T-helper 2 cell treated with Interferon-gamma antibody and Interleukin-4, amounts not matched to agents 5 μg/mL and 100 μg/mL, for 36 hours (primary cell): Measurements from ENCODE around the gene CYP27B1.
"Not testable (repeated sequence)": the region's sequence is repeated elsewhere in the genome, so short reads cannot be mapped to it uniquely, and the experiment has no call there.

Experiments
- DNase-seq: peaks from one replicate; pipeline ENCODE4 v3.0.0; 2021; ENCODE audit warnings: low spot score
- H3K27ac Mint-ChIP-seq: one replicate; pipeline ENCODE4 v1.8.0; 2021; ENCODE audit warnings: mild to moderate bottlenecking, mixed read lengths
- H3K27me3 Mint-ChIP-seq: one replicate; pipeline ENCODE4 v1.8.0; 2021; ENCODE audit warnings: low read depth, mixed read lengths
- H3K36me3 Mint-ChIP-seq: one replicate; pipeline ENCODE4 v1.8.0; 2021; ENCODE audit warnings: low read depth, mixed read lengths
- H3K4me1 Mint-ChIP-seq: one replicate; pipeline ENCODE4 v1.8.0; 2021; ENCODE audit warnings: low read depth, mixed read lengths
- H3K4me3 Mint-ChIP-seq: one replicate; pipeline ENCODE4 v1.8.0; 2022; ENCODE audit warnings: mild to moderate bottlenecking, moderate library complexity, mixed read lengths
- H3K9me3 Mint-ChIP-seq: one replicate; pipeline ENCODE4 v1.8.0; 2021; ENCODE audit warnings: mixed read lengths

CYP27B1 gene

GRCh38 chr12:57779736-57780135 is 12.9 kb upstream of the CYP27B1 start:
- DNase-seq = no peak
- Mint-ChIP-seq H3K4me3 (no peak overlapping the region), H3K27ac (no peak overlapping the region), H3K27me3 (no peaks in the 10 kb centered on the region), H3K4me1 (peaks cover 18% of the 10 kb centered on the region), H3K36me3 (peaks cover 13% of the 10 kb centered on the region), H3K9me3 (no peaks in the 10 kb centered on the region)

GRCh38 chr12:57777911-57778310 is 11.0 kb upstream of the CYP27B1 start:
- Mint-ChIP-seq H3K27me3 (no peaks in the 10 kb centered on the region), H3K27ac (no peak overlapping the region), H3K4me1 (peaks cover 18% of the 10 kb centered on the region), H3K4me3 (no peak overlapping the region), H3K9me3 (no peaks in the 10 kb centered on the region), H3K36me3 (peaks cover 10% of the 10 kb centered on the region)
- DNase-seq = no peak

- Mint-ChIP-seq H3K36me3 (peaks cover 5% of the 10 kb centered on the region), H3K27me3 (no peaks in the 10 kb centered on the region), H3K9me3 (no peaks in the 10 kb centered on the region), H3K4me3 (no peak overlapping the region), H3K4me1 (peaks cover 18% of the 10 kb centered on the region), H3K27ac (no peak overlapping the region)
- DNase-seq = no peak
Observed at GRCh38 chr12:57777367-57777766, 10.5 kb upstream of the CYP27B1 start.

- DNase-seq = no peak
- H3K9me3 Mint-ChIP-seq = no peaks in the 10 kb centered on the region
- peaks cover 5% of the 10 kb centered on the region for H3K36me3 Mint-ChIP-seq
- H3K4me3 Mint-ChIP-seq = no peak overlapping the region
- H3K27ac Mint-ChIP-seq = no peak overlapping the region
- no peaks in the 10 kb centered on the region for H3K27me3 Mint-ChIP-seq
- peaks cover 15% of the 10 kb centered on the region for H3K4me1 Mint-ChIP-seq
Observed at GRCh38 chr12:57776247-57776587, 9.3 kb upstream of the CYP27B1 start.

GRCh38 chr12:57775563-57776246 is 8.8 kb upstream of the CYP27B1 start:
- Mint-ChIP-seq H3K4me1 (peaks cover 15% of the 10 kb centered on the region), H3K9me3 (no peaks in the 10 kb centered on the region), H3K27me3 (no peaks in the 10 kb centered on the region), H3K4me3 (no peak overlapping the region), H3K27ac (no peak overlapping the region), H3K36me3 (peaks cover 5% of the 10 kb centered on the region)
- no peak for DNase-seq

- no peak overlapping the region for H3K4me3 Mint-ChIP-seq
- peaks cover 19% of the 10 kb centered on the region for H3K4me1 Mint-ChIP-seq
- H3K9me3 Mint-ChIP-seq = no peaks in the 10 kb centered on the region
- no peak overlapping the region for H3K27ac Mint-ChIP-seq
- DNase-seq = no peak
- H3K27me3 Mint-ChIP-seq = no peaks in the 10 kb centered on the region
- peaks cover 9% of the 10 kb centered on the region for H3K36me3 Mint-ChIP-seq
Observed at GRCh38 chr12:57775044-57775443, 8.2 kb upstream of the CYP27B1 start.

GRCh38 chr12:57774634-57775033 is 7.8 kb upstream of the CYP27B1 start:
- not testable (repeated sequence) for H3K27me3 Mint-ChIP-seq, DNase-seq, H3K9me3 Mint-ChIP-seq, H3K4me3 Mint-ChIP-seq, H3K27ac Mint-ChIP-seq
- H3K36me3 Mint-ChIP-seq = peaks cover 13% of the 10 kb centered on the region
- peaks cover 20% of the 10 kb centered on the region for H3K4me1 Mint-ChIP-seq

- Mint-ChIP-seq H3K4me1 (peaks cover 20% of the 10 kb centered on the region), H3K36me3 (peaks cover 17% of the 10 kb centered on the region), H3K27me3 (no peaks in the 10 kb centered on the region), H3K27ac (peak within 1 kb of the TSS; percentile 99), H3K4me3 (peak within 1 kb of the TSS; percentile 99), H3K9me3 (no peaks in the 10 kb centered on the region)
- no peak for DNase-seq
Observed at GRCh38 chr12:57772429-57773322, 5.8 kb upstream of the CYP27B1 start, which contains the start of gene EEF1AKMT3. TSS of gene EEF1AKMT3 (plus strand) at chr12:57772614. CDS start at chr12:57772725, 111 bp downstream.

- Mint-ChIP-seq H3K36me3 (peaks cover 17% of the 10 kb centered on the region), H3K27me3 (peaks cover 2% of the 10 kb centered on the region), H3K4me1 (peaks cover 20% of the 10 kb centered on the region), H3K4me3 (peak within 1 kb of the TSS; percentile 99), H3K9me3 (no peaks in the 10 kb centered on the region), H3K27ac (peak within 1 kb of the TSS; percentile 99)
- peak; percentile 95 for DNase-seq
Observed at GRCh38 chr12:57771873-57772428, 5.1 kb upstream of the CYP27B1 start, which contains the start of gene METTL1. TSS of gene METTL1 (minus strand) at chr12:57772105. CDS start at chr12:57772083, 22 bp downstream.

- Mint-ChIP-seq H3K36me3 (peaks cover 17% of the 10 kb centered on the region), H3K27ac (peak overlapping the region; percentile 99), H3K27me3 (peaks cover 6% of the 10 kb centered on the region), H3K4me3 (peak overlapping the region; percentile 99), H3K9me3 (no peaks in the 10 kb centered on the region), H3K4me1 (peaks cover 25% of the 10 kb centered on the region)
- peak; percentile 87 for DNase-seq
Observed at GRCh38 chr12:57771236-57771872, 4.5 kb upstream of the CYP27B1 start.

GRCh38 chr12:57770734-57771133 is 3.9 kb upstream of the CYP27B1 start:
- H3K9me3 Mint-ChIP-seq = no peaks in the 10 kb centered on the region
- DNase-seq = no peak
- peak overlapping the region; percentile 33 for H3K4me3 Mint-ChIP-seq
- H3K36me3 Mint-ChIP-seq = peaks cover 15% of the 10 kb centered on the region
- peak overlapping the region; percentile 9 for H3K27ac Mint-ChIP-seq
- H3K4me1 Mint-ChIP-seq = peaks cover 25% of the 10 kb centered on the region
- peaks cover 9% of the 10 kb centered on the region for H3K27me3 Mint-ChIP-seq

GRCh38 chr12:57769594-57769993 is 2.7 kb upstream of the CYP27B1 start:
- peaks cover 15% of the 10 kb centered on the region for H3K36me3 Mint-ChIP-seq
- no peaks in the 10 kb centered on the region for H3K9me3 Mint-ChIP-seq
- no peak for DNase-seq
- peak overlapping the region; percentile 41 for H3K4me3 Mint-ChIP-seq
- H3K27ac Mint-ChIP-seq = no peak overlapping the region
- peaks cover 28% of the 10 kb centered on the region for H3K4me1 Mint-ChIP-seq
- H3K27me3 Mint-ChIP-seq = peaks cover 14% of the 10 kb centered on the region

GRCh38 chr12:57767876-57768275 is 998 bp upstream of the CYP27B1 start:
- Mint-ChIP-seq H3K4me1 (peaks cover 26% of the 10 kb centered on the region), H3K36me3 (peaks cover 13% of the 10 kb centered on the region), H3K27me3 (peaks cover 14% of the 10 kb centered on the region), H3K9me3 (no peaks in the 10 kb centered on the region), H3K27ac (no peak overlapping the region), H3K4me3 (no peak overlapping the region)
- no peak for DNase-seq
